H7 (cell line): ENCODE results near the gene HSBP1. TPM values are rescaled to one million over a fixed set of nuclear protein-coding genes. Genes with fewer than 3 reads are reported as not detected.

ENCODE experiments used
- DNase-seq: peaks from one replicate; pipeline ENCODE4 v3.0.0; 2012
- H3K27me3 ChIP-seq: 2 replicates; pipeline ENCODE4 v1.6.0; 2011; ENCODE audit warnings: mild to moderate bottlenecking, low read length; ENCODE audit not compliant: control insufficient read depth, insufficient read depth
- H3K36me3 ChIP-seq: replicated peaks from 2 replicates; pipeline ENCODE4 v1.5.1; 2011; ENCODE audit warnings: low read length; ENCODE audit not compliant: control insufficient read depth, insufficient read depth
- H3K4me3 ChIP-seq: 2 replicates; pipeline ENCODE4 v1.5.1; 2011; ENCODE audit warnings: low read depth, mild to moderate bottlenecking, control low read depth, low read length, moderate library complexity; ENCODE audit not compliant: insufficient read depth
- total RNA-seq: library from RNA; depleted of rRNA; stranded (reverse); fragments of >200 nt; shearing (Covaris generic); gene quantifications from 2 replicates; pipeline ENCODE4 v1.2.3, GENCODE V29; 2014

Gene HSBP1
- total RNA-seq, 1 experiment from 2014 or later = 124 TPM

DNA sequence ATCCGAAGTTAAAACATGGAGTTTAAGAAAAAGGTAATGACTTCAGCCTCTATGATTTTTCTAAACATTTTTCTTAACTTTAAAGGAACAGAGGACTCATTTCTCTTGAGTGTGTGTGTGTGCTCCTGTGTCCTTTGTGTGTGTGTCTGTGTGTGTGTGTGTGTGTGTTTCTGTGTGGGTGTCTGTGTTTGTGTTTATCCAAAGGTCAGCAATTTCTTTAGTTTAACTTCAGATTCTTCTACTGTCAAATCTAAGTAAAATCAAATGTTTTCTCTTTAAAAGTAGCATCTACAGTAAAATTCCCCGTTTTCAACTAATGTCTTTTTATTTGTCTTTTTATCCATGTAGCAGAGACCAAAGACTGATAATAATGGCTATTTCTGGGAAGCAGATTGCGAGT, 31.8 kb downstream of the HSBP1 start:
- H3K27me3 ChIP-seq = no peaks in the 10 kb centered on the region
- H3K36me3 ChIP-seq = no peaks in the 10 kb centered on the region
- DNase-seq = no peak
- H3K4me3 ChIP-seq = no peak overlapping the region

DNA sequence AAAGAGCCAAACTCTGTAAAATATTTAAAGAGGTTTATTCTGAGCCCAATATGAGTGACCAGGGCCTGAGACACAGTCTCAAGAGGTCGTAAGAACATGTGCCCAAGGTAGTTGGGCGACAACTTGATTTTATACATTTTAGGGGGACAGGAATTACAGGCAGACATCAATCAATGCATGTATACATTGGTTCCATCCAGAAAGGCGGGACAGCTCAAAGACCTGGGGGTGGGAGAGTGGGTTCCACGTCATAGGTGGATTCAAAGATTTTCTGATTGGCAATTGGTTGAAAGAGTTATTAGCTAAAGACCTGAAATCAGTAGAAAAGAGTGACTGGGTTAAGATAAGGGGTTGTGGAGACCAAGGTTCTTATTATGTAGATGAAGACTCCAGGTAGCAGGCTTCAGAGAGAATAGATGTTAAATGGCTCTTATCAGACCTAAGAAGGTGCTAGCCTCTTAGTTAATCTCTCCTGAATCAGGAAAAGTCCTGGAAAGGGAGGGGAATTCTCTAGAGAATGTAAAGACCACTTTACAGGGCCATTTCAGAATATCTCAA, 32.4 kb downstream of the HSBP1 start:
- H3K36me3 ChIP-seq = no peaks in the 10 kb centered on the region
- H3K27me3 ChIP-seq = no peaks in the 10 kb centered on the region
- no peak for DNase-seq
- H3K4me3 ChIP-seq = no peak overlapping the region

DNA sequence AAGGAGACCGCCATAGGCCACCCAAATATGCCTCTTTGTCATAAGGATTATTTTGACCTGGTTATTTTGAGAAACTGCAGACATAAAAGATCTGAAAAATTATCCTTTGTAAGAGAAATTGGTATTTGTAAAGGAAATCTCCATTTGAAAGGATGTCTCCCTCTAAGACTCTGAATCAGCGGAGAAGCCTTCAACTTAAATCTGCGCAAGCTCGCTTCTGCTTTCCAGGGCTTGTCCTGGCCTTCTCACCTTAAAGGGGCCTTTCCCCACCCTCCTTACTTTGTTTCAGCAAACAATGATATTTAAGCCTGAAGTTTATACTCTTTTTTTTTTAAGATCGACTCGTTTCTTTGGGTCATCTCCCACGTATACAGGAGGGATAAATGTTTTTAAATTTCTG, 34.5 kb downstream of the HSBP1 start:
- Histone ChIP-seq H3K27me3 (no peaks in the 10 kb centered on the region), H3K4me3 (no peak overlapping the region), H3K36me3 (no peaks in the 10 kb centered on the region)
- DNase-seq = no peak

DNA sequence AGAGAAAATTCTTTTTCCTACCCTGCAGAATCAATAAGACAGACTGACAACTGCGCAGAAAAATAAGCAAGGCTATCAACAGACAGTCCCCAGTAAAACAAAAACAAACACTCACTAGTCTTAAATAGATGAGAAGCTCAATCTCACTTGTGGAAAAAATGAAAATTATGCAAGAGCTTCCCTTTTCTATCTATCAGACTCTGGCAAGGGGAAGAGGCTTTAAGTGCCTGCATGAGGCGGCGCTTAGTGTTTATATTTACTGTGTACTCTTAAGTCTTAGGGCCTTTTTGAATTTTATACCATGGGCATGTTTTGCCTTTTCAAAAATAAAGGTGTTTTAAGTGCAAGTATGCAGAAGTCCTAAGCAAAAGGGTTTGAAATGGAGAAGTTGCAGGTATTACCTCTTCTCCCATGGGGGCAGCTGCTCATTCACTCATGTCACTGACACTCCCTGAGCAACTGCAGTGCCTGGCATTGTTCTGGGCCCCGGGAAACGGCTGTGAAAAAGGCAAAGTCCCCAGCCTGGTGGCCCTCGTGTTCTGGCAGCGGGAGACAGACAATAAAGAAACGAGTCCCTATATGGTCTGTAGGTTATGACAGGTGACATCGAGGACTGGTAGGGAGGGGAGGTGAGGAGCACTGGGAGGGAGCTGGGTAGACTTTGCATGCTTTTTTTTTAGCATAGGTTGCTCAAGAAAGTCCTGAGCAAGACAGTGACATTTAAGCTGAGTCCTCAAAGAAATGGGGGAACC, 35.2 kb downstream of the HSBP1 start:
- Histone ChIP-seq H3K36me3 (no peaks in the 10 kb centered on the region), H3K4me3 (no peak overlapping the region), H3K27me3 (no peaks in the 10 kb centered on the region)
- no peak for DNase-seq

DNA sequence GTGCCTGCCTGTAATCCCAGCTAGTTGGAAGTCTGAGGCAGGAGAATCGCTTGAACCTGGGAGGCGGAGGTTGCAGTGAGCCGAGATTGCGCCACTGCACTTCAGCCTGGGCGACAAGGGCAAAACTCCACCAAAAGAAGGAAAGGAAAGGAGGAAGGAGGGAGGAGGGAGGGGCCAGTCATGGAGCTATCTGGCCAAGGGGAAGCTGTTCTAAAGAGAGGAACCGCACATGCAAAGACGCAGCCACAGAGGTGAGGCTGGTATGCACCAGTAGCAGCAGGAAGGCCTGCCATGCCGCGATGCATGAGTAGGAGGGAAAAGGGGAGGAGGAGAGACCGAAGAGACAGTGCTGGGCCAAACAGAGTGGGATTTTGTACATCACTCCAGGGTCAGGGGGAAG, 35.9 kb downstream of the HSBP1 start:
- H3K4me3 ChIP-seq = no peak overlapping the region
- H3K27me3 ChIP-seq = no peaks in the 10 kb centered on the region
- peak; percentile 56 for DNase-seq
- H3K36me3 ChIP-seq = no peaks in the 10 kb centered on the region

DNA sequence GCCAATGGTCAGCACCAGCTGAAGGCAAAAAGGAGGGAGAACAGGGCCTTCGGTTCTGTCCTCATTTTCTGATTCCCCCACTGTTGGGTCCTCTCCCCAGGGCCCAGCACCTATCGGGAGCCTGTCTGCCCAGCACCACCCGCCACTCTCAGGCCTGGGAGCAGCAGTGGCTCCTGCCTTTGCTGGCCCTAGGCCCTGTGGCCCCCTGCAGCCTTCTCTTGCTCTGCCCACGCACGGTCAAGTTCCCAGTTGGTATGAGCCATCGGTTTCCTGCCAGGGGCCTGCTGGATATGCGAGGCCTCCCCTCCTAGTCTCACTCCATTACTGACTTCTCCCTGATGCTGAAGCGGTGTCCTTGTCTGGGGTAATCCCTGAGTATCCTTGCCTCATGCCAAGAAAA, 37.5 kb downstream of the HSBP1 start:
- H3K27me3 ChIP-seq = no peaks in the 10 kb centered on the region
- no peak for DNase-seq
- H3K36me3 ChIP-seq = no peaks in the 10 kb centered on the region
- no peak overlapping the region for H3K4me3 ChIP-seq

DNA sequence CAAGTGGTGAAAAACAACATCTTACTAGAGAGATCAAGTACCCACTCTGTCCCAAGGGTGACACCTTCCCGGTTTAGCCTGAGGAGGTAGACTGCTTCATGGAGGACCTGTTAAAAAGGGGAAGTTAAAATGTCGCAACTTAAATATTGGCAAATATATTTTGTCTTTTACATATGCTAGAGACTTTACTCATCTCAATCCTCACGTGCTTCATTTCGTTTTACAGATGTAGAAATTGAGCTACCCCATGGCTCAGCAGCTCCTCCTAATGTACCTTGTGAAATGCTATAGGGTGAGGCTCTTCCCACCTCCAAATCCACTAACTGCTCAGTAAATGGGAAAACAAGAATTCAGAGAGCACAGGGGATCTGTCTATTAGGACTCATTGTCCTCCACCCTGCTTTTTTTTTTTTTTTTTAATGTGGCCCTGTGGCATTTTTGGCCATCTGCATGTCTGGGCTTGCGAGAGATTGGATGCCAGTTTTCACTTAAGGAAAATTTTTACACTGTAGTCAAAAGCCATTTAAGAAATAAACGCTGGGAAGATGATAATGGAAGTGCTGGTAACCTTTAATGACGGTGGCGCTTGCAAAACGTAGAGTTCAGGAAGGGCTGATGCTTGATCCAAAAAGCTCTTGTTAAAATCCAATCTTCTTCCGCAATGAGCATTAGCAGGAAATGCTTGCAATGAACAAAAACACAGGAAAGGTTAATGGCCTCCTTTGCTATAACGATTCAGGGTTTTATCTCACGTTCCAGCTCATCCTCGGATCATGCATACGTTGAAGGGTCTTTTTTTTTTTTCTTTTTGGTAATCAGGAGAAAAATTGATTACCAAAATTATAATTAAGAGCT, 39.8 kb downstream of the HSBP1 start:
- Histone ChIP-seq H3K4me3 (no peak overlapping the region), H3K36me3 (no peaks in the 10 kb centered on the region), H3K27me3 (no peaks in the 10 kb centered on the region)
- DNase-seq = no peak

DNA sequence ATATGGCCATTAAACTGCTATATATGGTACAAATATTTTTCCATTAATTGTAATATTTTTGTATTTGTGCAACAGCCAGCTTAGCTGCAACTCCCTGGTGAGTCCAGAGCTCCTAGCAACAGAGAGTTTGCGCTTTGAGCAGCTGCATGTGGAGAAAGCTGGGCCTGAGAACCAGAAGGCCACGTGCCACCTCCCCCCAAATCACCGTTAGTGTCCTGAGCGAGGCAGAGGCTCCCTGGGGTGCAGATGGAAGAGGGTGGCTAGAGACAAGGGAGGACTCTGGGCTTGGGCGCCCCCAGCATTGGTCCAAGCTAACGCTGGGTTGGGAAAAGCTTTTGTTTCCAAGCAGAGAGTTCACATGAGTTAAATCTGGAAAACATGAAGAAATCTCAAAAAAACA, 41.6 kb downstream of the HSBP1 start:
- H3K36me3 ChIP-seq = no peaks in the 10 kb centered on the region
- no peak for DNase-seq
- H3K4me3 ChIP-seq = no peak overlapping the region
- H3K27me3 ChIP-seq = no peaks in the 10 kb centered on the region

DNA sequence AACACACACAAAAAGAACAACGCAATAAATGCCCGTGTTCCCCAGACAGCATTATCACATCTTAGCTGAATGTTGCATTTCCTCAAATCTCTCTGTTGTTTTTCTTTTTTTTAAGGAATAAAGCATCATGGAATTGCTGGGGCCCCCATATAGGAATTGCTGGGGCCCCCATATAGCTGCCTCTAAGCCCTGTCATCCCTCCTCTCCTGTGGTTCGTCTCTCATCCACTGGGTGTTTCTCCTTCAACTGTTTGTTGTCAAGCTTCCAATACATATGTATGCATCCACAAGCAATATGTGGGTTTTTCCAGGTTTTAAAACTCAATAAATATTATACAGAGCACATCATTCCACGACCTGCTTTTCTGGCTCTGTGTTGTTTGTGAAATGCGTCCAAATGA, 43.2 kb downstream of the HSBP1 start:
- Histone ChIP-seq H3K27me3 (no peaks in the 10 kb centered on the region), H3K4me3 (no peak overlapping the region), H3K36me3 (no peaks in the 10 kb centered on the region)
- no peak for DNase-seq

DNA sequence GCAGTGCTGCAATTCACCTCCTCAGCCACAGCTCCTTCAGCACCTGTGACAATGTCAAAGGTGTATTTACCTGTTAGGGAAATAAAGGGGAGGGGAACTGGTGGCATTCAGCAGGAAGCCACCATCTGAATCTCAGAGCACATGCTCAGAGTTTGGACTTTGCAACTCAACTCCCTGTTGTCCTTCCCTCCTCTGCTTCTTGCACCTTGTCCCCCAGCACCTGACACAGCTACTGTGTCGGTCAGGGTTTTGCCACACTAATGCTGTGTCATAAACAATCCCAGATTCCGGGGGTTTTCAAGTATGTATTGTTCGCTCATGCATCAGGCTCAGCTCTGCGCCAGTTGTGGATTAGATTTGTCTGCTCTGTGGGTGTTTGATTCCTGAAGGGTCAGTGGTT, 43.7 kb downstream of the HSBP1 start:
- DNase-seq = no peak
- H3K36me3 ChIP-seq = no peaks in the 10 kb centered on the region
- no peak overlapping the region for H3K4me3 ChIP-seq
- H3K27me3 ChIP-seq = no peaks in the 10 kb centered on the region

DNA sequence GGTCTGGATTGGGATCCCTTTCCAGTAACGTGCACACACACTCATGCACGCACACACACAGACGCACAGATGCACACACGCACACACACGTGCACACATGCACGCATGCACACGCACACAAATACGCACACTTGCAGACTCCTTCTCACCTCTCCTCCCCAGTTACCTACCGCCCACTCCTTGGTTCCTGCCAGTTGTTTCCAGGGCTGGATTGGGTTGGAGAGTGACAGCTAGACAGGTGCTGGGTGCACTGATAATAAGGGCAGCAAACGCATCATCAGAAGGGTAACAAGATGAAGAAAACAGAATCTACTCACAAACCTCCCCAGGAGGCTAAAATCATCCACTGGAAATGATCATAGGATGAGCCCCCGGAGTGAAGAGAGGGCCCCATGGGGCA, 45.0 kb downstream of the HSBP1 start:
- no peaks in the 10 kb centered on the region for H3K36me3 ChIP-seq
- DNase-seq = no peak
- no peaks in the 10 kb centered on the region for H3K27me3 ChIP-seq

DNA sequence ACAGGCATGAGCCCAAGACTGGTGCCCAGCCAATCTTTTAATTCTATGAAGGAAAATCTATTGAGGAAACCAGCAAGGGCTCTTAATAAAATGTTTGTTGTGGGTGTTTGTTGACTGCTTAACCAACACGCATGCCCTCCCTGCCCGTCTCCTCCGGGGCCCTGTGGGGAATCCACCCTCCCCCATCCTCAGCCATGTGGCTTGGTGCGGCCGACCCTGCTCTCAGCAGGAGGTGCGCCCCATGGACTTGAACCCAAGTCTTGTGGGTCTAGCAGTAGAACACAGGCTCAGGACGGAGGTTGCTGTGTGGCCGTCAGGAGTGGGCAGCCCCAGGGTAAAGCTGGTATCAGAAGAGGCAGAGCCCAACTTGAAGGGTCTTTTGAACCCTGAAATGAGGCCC, 46.1 kb downstream of the HSBP1 start:
- H3K36me3 ChIP-seq = no peaks in the 10 kb centered on the region
- no peak overlapping the region for H3K4me3 ChIP-seq
- DNase-seq = no peak
- no peaks in the 10 kb centered on the region for H3K27me3 ChIP-seq

More for the DNA sequence above, 45.0 kb downstream of the HSBP1 start:
- H3K4me3 ChIP-seq = no peak overlapping the region

DNA sequence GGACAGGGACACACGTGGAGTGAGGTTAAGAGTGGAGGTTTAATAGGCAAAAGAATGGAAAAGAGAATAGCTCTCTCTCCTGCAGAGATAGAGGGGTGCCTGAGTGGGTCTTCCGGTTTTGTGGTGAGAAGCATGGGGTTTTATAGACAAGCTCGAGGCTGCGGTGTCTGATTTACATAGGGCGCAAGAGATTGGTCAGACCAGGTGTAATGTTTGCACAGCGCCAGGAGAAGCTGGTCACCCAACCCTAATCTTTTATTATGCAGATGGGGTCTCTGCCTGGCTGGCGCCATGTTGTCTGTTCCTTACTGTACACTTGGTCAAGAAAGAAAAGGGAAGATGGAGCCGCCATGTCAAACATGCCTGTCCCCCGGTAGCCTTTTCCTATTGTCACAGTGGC, 46.6 kb downstream of the HSBP1 start:
- Histone ChIP-seq H3K36me3 (no peaks in the 10 kb centered on the region), H3K4me3 (no peak overlapping the region), H3K27me3 (no peaks in the 10 kb centered on the region)
- no peak for DNase-seq

DNA sequence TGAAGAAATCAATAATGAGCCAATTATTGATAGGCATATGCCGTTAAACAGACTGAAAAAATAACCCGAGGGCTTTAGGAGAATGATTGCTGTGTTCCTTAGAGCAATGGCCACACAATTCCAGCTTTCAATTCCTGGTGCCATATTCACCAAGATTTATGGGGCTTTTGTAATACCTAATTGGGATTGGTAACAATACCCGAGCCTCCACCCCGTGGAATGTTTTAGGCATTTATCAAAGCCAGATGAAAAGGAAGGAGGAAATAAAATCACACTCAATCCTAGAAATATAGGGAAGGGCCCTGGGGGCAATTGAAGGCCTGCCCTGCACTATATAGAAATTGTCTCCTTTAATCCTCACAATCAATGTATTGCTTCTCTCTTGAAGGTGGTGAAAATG, 49.0 kb downstream of the HSBP1 start:
- H3K27me3 ChIP-seq = no peaks in the 10 kb centered on the region
- no peaks in the 10 kb centered on the region for H3K36me3 ChIP-seq
- DNase-seq = no peak
- H3K4me3 ChIP-seq = no peak overlapping the region

DNA sequence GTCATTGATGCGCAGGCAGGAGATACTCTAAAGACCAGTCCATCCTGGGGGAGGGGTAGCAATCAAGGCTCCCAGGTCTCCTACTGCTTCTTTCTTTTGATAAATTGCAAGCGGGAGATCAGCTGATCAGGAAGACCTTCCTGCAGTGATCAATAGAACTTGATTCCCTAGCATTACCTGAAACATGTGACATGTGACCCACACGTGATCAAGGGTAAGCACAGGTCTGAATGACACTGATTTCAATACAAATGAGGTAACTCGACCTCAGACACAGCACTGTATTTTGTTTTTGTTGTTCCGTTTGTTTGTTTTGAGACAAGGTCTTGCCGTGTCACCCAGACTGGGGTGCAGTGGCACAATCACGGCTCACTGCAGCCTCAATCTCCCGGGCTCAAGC, 51.5 kb downstream of the HSBP1 start:
- DNase-seq = no peak
- Histone ChIP-seq H3K27me3 (no peaks in the 10 kb centered on the region), H3K36me3 (no peaks in the 10 kb centered on the region), H3K4me3 (no peak overlapping the region)
